NT2/D1 (cell line): ENCODE results near the gene SLC30A3.

Experiments used
- SUZ12 ChIP-seq: IDR thresholded peaks from 2 replicates; pipeline ENCODE4 v1.6.1; 2011; ENCODE audit not compliant: insufficient read length, insufficient read depth; ENCODE audit errors: extremely low read depth
- YY1 ChIP-seq: IDR thresholded peaks from 2 replicates; pipeline ENCODE4 v1.6.1; 2011; ENCODE audit not compliant: insufficient read length, insufficient read depth
- ZNF274 ChIP-seq: IDR thresholded peaks from 2 replicates; pipeline ENCODE4 v1.6.1; 2011; ENCODE audit warnings: mild to moderate bottlenecking, low read depth, low read length

DNA sequence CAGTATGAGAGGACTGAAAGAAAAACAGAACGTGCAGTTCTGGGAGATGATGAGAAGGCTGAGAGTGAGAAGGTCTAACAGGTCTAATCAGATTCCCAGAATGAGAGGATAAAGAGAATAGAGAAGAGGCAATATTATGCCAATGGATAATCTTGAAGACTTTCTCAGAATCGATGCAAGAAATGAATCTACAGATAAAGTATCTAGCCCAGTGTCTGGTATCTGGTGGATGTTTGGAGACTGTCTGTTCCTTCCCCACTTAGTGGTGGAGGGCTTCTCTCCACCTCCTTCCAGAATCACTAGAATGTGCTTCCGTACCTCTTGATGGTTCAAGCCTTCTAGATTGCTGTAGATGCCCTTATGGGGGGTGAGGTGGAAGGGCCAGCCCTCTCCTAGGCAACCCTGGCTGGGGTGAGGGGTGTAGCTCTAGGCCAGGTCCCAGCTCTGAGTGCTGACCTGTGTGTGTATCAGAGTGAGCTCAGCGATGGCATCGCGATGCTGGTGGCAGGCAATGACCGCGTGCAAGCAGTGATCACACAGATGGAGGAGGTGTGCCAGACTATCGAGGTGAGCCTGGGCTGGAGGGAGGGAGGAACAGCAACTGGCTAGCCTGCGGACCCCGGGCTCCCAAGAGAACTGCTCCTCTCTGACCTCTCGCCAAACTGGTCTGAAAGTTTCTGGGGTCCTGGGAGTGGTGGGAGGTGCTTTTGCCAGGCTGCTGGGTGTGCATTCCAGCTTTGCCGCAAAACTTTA is 41.8 kb upstream of the SLC30A3 start:
- TF ChIP-seq YY1 (no peak), SUZ12 (no peak), ZNF274 (no peak)
